Fibroblast of pulmonary artery (primary cell): Measurements from ENCODE around the gene CELA3B.
"Not testable (repeated sequence)": the region's sequence is repeated elsewhere in the genome, so short reads cannot be mapped to it uniquely, and the experiment has no call there.

Source experiments
- DNase-seq: peaks from one replicate; pipeline ENCODE4 v3.0.0-alpha.2; 2010; ENCODE audit warnings: low read depth
- H3K4me3 ChIP-seq: replicated peaks from 2 replicates; pipeline ENCODE4 v1.5.1; 2011; ENCODE audit warnings: low read depth, mild to moderate bottlenecking, control low read depth, low read length, moderate library complexity
- TF ChIP-seq, protein P1 (sequence below): IDR thresholded peaks from 2 replicates; pipeline ENCODE4 v1.5.1; 2011; ENCODE audit warnings: mild to moderate bottlenecking, control low read depth, low read length, inconsistent platforms; ENCODE audit errors: missing control alignments

CELA3B gene

GRCh38 chr1:21956720-21957552 is 19.9 kb upstream of the CELA3B start:
- TF ChIP-seq, protein P1, sequence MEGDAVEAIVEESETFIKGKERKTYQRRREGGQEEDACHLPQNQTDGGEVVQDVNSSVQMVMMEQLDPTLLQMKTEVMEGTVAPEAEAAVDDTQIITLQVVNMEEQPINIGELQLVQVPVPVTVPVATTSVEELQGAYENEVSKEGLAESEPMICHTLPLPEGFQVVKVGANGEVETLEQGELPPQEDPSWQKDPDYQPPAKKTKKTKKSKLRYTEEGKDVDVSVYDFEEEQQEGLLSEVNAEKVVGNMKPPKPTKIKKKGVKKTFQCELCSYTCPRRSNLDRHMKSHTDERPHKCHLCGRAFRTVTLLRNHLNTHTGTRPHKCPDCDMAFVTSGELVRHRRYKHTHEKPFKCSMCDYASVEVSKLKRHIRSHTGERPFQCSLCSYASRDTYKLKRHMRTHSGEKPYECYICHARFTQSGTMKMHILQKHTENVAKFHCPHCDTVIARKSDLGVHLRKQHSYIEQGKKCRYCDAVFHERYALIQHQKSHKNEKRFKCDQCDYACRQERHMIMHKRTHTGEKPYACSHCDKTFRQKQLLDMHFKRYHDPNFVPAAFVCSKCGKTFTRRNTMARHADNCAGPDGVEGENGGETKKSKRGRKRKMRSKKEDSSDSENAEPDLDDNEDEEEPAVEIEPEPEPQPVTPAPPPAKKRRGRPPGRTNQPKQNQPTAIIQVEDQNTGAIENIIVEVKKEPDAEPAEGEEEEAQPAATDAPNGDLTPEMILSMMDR: no peak
- no peak overlapping the region for H3K4me3 ChIP-seq

DNA sequence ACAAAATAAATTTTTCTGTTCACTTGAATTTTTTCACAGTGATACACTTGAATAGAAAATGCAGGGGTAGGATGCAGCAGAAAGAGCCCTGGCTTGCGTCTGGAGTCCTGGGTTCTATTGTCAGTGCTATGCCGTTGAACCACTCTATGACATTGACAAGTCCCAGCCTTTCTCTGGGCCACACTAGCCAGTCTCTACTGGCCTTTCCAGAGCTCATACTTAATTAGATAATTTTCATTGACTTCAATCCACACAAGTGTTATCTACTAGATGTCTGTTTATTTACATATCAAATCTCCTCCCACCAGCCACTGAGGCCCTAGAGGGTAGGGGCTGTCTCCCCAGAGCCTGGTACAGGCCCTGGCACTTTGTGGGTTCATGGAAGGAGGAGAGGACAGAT is 15.5 kb upstream of the CELA3B start:
- H3K4me3 ChIP-seq: no peak overlapping the region
- DNase-seq: no peak
- TF ChIP-seq, protein P1: no peak

More at GRCh38 chr1:21956720-21957552, 19.9 kb upstream of the CELA3B start:
- peak; percentile 67 for DNase-seq

- no peak for DNase-seq
- H3K4me3 ChIP-seq: no peak overlapping the region
- TF ChIP-seq, protein P1: no peak
These were observed 15.0 kb upstream of the CELA3B start for GRCh38 chr1:21961799-21962198.

DNA sequence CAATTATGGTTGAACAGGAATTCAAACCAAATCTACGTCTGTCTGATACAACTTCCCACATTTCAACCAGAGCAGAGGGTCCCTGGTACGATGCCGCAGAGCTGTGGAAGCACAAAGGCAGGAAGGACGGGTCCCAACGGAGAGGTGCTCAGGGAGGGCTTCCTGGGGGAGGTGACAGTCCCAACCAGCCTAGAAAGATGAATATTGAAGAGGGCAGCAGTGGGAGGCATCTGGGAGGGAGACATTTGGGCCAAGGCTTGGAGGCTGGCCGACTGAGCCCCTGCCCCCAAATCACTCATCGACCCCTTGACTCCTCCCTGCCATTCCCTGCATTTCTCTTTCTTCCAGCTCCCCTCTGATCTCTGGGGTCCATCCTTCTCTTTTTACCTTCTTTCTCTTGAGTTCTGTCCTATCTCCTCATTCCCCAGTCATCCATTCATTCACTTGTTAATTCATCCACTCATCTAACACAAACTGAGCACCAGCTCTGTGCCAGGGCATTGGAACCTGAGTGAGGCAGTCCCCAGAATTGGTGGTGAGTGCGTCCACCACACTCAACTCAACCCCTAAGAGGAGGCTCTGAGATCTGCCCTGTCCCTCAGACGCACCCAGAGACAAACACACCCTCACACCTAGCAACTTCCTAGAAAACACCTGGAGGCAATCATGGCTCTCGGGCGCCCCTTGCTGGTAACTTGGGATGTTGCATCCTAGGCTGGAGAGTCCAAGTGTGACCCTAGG is 13.2 kb upstream of the CELA3B start:
- TF ChIP-seq, protein P1: peak; percentile 93
- H3K4me3 ChIP-seq: no peak overlapping the region
- DNase-seq: peak; percentile 71

DNA sequence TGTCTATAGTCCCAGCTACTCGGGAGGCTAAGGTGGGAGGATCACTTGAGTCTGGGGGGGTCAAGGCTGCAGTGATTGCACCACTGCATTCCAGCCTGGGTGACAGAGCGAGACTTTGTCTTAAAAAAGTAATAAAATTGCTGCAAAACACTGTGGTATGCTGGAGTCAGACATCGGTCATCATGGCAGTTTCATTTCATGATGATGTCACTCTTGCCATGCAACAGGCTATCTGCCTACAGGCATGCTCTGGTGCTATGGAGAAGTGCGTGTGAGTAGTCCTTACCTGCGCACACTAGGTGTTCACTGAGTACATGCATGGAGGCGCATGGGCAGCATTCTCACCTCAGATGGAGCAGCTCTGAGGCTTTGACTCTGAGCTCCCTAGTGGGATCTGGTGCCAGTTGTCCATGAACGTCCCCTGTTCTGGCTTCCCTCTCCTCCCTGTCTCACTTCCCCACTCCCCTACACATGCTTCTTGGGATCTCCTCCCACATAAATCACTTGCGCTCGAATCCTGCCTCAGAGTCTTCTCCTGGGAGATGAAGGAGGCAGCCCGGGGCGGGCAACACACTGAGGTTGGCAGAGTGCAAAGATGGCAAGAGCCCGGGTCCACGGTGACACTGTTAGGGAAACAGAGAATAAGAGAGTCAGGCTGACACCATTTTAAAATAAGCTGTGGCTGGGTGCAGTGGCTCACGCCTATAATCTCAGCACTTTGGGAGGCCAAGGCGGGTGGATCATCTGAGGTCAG is 10.4 kb upstream of the CELA3B start:
- TF ChIP-seq, protein P1: no peak
- peak; percentile 44 for DNase-seq
- no peak overlapping the region for H3K4me3 ChIP-seq

- not testable (repeated sequence) for H3K4me3 ChIP-seq, DNase-seq
These were observed 9.6 kb upstream of the CELA3B start for GRCh38 chr1:21967216-21967615.

DNA sequence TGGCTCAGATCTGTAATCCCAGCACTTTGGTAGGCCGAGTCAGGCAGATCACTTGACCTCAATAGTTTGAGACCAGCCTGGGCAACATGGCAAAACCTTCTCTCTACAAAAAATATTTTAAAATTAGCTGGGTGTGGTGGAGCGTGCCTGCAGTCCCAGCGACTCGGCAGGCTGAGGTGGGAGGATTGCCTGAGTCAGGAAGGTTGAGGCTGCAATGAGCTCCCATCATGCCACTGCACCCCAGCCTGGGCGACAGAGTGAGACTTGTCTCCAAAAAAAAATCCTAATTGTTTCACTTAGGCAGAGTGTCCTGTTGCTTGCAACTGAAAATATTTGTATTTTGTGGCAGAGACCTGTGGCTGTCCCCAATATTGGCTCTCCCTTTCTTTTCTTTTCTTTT is 7.8 kb upstream of the CELA3B start:
- not testable (repeated sequence) for DNase-seq, H3K4me3 ChIP-seq

GRCh38 chr1:21970523-21970922 is 6.3 kb upstream of the CELA3B start:
- H3K4me3 ChIP-seq, DNase-seq: not testable (repeated sequence)

GRCh38 chr1:21972973-21973441 is 3.8 kb upstream of the CELA3B start:
- not testable (repeated sequence) for H3K4me3 ChIP-seq, DNase-seq

DNA sequence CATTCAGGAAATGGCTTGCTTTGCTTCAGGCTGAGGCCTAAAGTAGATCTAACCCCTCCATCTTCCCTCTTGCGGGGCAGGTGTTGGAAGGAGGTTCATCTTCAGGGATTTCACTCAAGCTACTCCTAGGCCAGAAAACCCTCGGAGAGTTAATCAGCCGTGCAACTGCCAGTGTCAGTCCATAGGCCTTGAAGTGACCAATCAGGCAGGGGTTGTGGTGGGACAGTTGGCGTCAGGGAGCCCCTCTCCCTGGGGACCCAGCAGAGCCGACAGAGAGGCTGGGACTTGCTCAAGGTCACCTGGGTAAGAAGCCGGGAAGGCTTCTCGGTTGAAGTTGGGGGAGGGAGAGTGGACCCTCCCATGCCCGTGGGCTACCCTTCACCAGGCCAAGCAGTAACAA is 2.9 kb upstream of the CELA3B start:
- DNase-seq, H3K4me3 ChIP-seq: not testable (repeated sequence)

DNA sequence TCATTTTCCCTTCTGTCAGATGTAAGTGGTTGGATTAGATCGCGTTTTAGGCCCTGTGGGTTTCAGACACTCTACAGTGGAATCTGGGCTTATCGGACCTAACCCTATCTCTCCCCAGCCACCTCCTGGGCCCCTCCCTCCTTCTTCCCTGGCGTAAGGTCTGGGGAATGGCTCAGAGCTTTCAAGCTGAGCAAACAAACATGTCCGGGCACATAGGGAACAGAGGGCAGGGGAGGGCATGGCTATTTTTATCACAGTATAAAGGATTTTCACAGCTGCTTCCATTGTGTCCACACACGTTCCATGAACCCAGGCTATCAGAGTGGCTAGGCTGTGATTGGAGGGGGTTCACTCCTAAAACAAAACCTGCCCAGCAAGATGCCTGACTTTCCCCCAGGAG is 2.1 kb upstream of the CELA3B start:
- DNase-seq: not testable (repeated sequence)

GRCh38 chr1:21975296-21975695 is 1.5 kb upstream of the CELA3B start:
- not testable (repeated sequence) for DNase-seq, H3K4me3 ChIP-seq

More for the DNA sequence above, 2.1 kb upstream of the CELA3B start:
- not testable (repeated sequence) for H3K4me3 ChIP-seq
